Measurements from ENCODE around the gene NFATC2.

DNA sequence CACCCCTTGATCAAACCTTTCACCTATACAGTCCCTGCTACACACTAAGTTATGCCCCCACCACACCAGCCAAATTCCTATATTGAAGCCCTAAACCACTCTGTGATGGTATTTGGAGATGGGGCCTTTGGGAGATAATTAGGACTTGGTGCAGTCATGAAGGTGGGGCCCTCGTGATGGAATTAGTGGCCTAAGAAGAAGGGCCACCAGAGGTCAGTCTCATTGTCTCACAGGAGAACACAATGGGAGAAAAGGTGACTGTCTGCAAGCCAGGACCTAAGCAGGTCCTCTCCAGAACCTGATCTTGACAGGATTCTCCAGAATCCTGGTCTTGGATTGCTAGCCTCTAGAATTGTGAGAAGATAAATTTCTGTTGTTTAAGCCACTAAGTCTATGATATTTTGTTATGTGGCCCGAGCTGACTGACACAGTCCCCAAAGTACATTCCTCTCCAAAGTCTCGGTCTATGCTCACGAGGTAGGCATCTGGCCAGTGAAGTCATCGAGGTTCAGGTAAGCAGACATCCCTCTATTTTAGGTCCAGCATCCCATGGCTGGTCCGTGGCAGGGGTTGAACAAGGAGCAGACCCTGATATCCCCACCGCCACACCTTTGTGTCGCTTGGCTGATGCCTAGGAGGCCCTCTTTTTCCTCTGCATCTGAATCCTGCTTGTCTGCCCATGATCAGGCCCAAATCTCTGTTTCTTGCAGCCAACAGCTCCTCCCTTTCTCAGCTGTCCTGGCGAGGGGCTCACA, 138.9 kb downstream of the NFATC2 start:
- TF ChIP-seq, protein P1, sequence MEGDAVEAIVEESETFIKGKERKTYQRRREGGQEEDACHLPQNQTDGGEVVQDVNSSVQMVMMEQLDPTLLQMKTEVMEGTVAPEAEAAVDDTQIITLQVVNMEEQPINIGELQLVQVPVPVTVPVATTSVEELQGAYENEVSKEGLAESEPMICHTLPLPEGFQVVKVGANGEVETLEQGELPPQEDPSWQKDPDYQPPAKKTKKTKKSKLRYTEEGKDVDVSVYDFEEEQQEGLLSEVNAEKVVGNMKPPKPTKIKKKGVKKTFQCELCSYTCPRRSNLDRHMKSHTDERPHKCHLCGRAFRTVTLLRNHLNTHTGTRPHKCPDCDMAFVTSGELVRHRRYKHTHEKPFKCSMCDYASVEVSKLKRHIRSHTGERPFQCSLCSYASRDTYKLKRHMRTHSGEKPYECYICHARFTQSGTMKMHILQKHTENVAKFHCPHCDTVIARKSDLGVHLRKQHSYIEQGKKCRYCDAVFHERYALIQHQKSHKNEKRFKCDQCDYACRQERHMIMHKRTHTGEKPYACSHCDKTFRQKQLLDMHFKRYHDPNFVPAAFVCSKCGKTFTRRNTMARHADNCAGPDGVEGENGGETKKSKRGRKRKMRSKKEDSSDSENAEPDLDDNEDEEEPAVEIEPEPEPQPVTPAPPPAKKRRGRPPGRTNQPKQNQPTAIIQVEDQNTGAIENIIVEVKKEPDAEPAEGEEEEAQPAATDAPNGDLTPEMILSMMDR (IDR thresholded peaks at IDR 0.05; ENCODE audit: low read depth, low read length, poor library complexity, severe bottlenecking), result peak; percentile 14
- TF ChIP-seq EZH2phosphoT487 (IDR thresholded peaks at IDR 0.05; ENCODE audit: borderline replicate concordance, low read length), result no peak

Data from DOHH2 (cell line).